Ishikawa (cell line): ENCODE results near the gene HSFX4.

ENCODE experiments used
- CEBPB ChIP-seq: IDR thresholded peaks from 2 replicates; pipeline ENCODE4 v1.6.1; 2012
- EGR1 ChIP-seq: IDR thresholded peaks from 2 replicates; pipeline ENCODE4 v1.6.1; 2012
- EP300 ChIP-seq: IDR thresholded peaks from 2 replicates; pipeline ENCODE4 v1.6.1; 2012; ENCODE audit warnings: borderline replicate concordance
- FOXM1 ChIP-seq: IDR thresholded peaks from 2 replicates; pipeline ENCODE4 v1.6.1; 2012; ENCODE audit warnings: low read depth, borderline replicate concordance
- MAX ChIP-seq: IDR thresholded peaks from 2 replicates; pipeline ENCODE4 v1.6.1; 2012
- RAD21 ChIP-seq: IDR thresholded peaks from 2 replicates; pipeline ENCODE4 v1.6.1; 2012; ENCODE audit warnings: low read depth
- REST ChIP-seq: IDR thresholded peaks from 2 replicates; pipeline ENCODE4 v1.6.1; 2012; ENCODE audit warnings: low read depth, mild to moderate bottlenecking
- TAF1 ChIP-seq: IDR thresholded peaks from 2 replicates; pipeline ENCODE4 v1.6.1; 2012; ENCODE audit warnings: low read depth, mild to moderate bottlenecking
- TCF12 ChIP-seq: IDR thresholded peaks from 2 replicates; pipeline ENCODE4 v1.6.1; 2012; ENCODE audit warnings: low read depth
- USF1 ChIP-seq: IDR thresholded peaks from 2 replicates; pipeline ENCODE4 v1.6.1; 2012
- YY1 ChIP-seq: IDR thresholded peaks from 2 replicates; pipeline ENCODE4 v1.6.1; 2012; ENCODE audit warnings: low read depth
- ZBTB7A ChIP-seq: IDR thresholded peaks from 2 replicates; pipeline ENCODE4 v1.6.1; 2012; ENCODE audit warnings: low read depth

GRCh38 chrX:149908727-149909126 is 20.6 kb upstream of the HSFX4 start:
- TF ChIP-seq YY1, result no peak
- no peak for TF ChIP-seq REST
- no peak for TF ChIP-seq FOXM1
- TF ChIP-seq EP300, result no peak
- no peak for TF ChIP-seq TAF1
- no peak for TF ChIP-seq ZBTB7A
- TF ChIP-seq RAD21, result no peak
- no peak for TF ChIP-seq CEBPB
- TF ChIP-seq MAX, result no peak
- TF ChIP-seq EGR1, result no peak
- no peak for TF ChIP-seq TCF12
- no peak for TF ChIP-seq USF1
